NCI-H2196 treated with DMSO at 0.1 percent for 48 hours (cell line): ENCODE results near the gene SENP7.

ENCODE experiments used
- DNase-seq: peaks from one replicate; lab custom pipeline; 2025; ENCODE audit not compliant: unreplicated experiment; lab: John Stamatoyannopoulos, UW

Gene SENP7

GRCh38 chr3:101278727-101279126, 234.3 kb downstream of the SENP7 start:
- no peak for DNase-seq
